Stimulated activated naive CD8-positive, alpha-beta T cell treated with anti-CD3 and anti-CD28 coated beads, Interleukin-15, amount 100 ng/mL, for 72 hours (primary cell): Measurements from ENCODE around the gene TBPL2.
"Not testable (repeated sequence)": the region's sequence is repeated elsewhere in the genome, so short reads cannot be mapped to it uniquely, and the experiment has no call there.

Experiments used
- ATAC-seq: fragments of 150-1000 bp; cut with Tn5 transposase; 2 replicates; pipeline ENCODE4 v1.10.0; 2021; ENCODE audit warnings: mild to moderate bottlenecking, moderate library complexity
- DNase-seq, 2 donors: peaks; one replicate each; pipeline ENCODE4 v3.0.0; 2021 to 2022
- H3K27ac Mint-ChIP-seq, 2 donors: one replicate each; pipeline ENCODE4 v1.8.0; 2022; ENCODE audit warnings: mild to moderate bottlenecking in 2 of 2, mixed read lengths in 2 of 2, moderate library complexity in 2 of 2
- H3K27me3 Mint-ChIP-seq: one replicate; pipeline ENCODE4 v1.8.0; 2022; ENCODE audit warnings: mixed read lengths
- H3K4me1 Mint-ChIP-seq: one replicate; pipeline ENCODE4 v1.8.0; 2022; ENCODE audit warnings: mild to moderate bottlenecking, mixed read lengths
- H3K4me3 Mint-ChIP-seq, 2 donors: one replicate each; pipeline ENCODE4 v1.8.0; 2022; ENCODE audit warnings: mild to moderate bottlenecking in 2 of 2, mixed read lengths in 2 of 2, moderate library complexity in 1 of 2
- H3K9me3 Mint-ChIP-seq, 2 donors: one replicate each; pipeline ENCODE4 v1.8.0; 2022; ENCODE audit warnings: mixed read lengths in 2 of 2

Gene TBPL2

DNA sequence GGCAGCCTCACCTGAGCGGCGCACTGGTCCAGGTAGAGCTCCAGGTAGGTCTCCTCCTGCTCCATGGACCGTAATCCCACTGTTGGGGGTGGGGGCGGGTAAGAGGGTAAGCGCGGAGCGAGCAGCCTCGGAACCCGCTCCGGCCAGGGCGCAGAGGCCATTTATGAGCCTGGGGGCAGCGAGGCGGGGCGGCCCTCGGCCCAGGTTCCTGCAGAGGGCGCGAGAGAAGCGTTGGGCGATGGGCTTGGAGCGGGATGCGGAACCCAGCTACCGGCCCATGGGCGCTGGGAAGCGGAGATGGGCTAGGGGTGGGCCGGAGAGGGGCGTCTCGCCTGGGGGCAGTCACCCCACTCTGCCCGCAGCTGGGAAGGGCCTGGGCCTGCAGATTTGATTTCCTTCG is at the start of gene TBPL2:
Gene TBPL2 (minus strand): TSS at position 232 of the 400 bp plus-strand sequence. CDS start 167 bp downstream, at position 65.
- ATAC-seq (no peak), DNase-seq (no peak)
- Mint-ChIP-seq H3K4me1 (no peaks in the 10 kb centered on the region), H3K27me3 (no peaks in the 10 kb centered on the region), H3K9me3 (no peaks in the 10 kb centered on the region), H3K27ac (peak within 1 kb of the TSS in 1 of 2 donors; percentile 48), H3K4me3 (no peak within 1 kb of the TSS)

DNA sequence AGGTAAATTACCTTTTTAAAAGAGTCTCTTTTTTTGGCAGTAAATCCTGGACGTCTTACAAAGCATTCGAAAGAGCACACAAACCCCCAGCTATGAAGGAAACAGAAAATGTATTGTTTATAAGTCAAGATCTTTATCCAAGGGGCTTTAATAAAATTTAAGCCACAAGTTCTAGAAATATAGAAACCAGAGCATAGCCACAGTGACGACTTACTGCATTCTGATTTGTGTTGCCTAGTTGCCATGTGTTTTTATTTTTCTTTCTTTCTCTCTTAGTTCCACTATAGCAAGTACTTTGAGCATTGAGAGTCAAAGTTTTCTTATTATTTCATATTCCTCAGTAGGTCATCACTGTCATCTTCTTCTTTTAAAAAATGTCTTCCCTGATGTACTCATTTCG is 47.8 kb upstream of the TBPL2 start:
- Mint-ChIP-seq H3K9me3 (peaks cover 0 to 2% of the 10 kb centered on the region in 2 donors), H3K27ac (no peak overlapping the region), H3K27me3 (no peaks in the 10 kb centered on the region), H3K4me3 (no peak overlapping the region), H3K4me1 (no peaks in the 10 kb centered on the region)
- no peak for ATAC-seq
- no peak for DNase-seq

DNA sequence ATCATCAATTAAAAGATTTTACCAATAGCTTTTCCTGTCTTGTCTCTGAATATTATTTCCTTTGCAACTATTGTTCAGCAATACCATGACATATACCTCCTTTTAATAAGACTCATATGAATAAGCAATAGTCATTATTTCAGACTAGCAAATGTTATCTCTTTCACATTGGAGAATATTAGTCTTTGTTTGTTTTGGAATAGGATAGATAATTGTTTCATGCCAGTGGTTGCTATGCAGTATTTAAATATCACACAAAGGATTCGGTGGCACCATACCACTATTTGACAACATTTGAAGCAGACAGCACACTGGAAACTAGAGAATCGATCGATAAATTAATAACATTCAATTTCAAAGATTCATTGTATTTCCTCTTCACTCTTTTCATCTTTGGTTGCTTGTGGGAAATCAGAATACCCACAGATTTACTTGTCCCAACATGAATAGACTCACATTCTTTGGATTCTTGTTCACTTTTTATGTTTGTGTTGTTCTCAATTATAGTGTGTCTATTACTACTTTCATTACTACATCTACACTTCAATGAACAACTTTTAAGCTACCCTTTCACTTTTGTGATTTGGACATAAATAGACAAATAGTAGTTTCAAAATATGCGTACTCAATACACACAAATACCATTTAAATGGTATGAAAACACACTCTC is 42.7 kb upstream of the TBPL2 start:
- H3K4me1 Mint-ChIP-seq = no peaks in the 10 kb centered on the region
- H3K4me3 Mint-ChIP-seq = no peak overlapping the region
- no peaks in the 10 kb centered on the region for H3K27me3 Mint-ChIP-seq
- DNase-seq (no peak), ATAC-seq (no peak)
- no peaks in the 10 kb centered on the region for H3K9me3 Mint-ChIP-seq
- H3K27ac Mint-ChIP-seq = no peak overlapping the region

DNA sequence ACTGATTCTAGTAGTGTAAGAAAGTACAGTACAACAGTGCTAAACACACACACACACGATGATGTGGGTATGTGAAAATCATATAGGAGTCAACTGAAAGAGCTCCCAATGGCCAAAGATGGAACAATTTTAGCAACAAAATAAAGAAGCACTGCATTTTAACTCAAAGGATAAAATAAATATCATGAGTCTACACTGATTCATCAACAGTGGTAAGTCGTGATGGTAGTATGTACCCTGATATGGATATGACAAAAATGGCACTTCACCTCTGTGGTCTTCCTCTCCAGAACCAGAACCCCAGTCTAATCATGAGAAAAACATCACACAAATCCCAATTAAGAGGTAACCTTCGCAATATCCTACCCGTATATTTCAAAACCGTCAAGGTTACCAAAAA is 41.4 kb upstream of the TBPL2 start:
- Mint-ChIP-seq H3K27ac (no peak overlapping the region), H3K9me3 (no peaks in the 10 kb centered on the region), H3K4me1 (no peaks in the 10 kb centered on the region), H3K27me3 (no peaks in the 10 kb centered on the region), H3K4me3 (no peak overlapping the region)
- no peak for DNase-seq
- ATAC-seq = no peak

DNA sequence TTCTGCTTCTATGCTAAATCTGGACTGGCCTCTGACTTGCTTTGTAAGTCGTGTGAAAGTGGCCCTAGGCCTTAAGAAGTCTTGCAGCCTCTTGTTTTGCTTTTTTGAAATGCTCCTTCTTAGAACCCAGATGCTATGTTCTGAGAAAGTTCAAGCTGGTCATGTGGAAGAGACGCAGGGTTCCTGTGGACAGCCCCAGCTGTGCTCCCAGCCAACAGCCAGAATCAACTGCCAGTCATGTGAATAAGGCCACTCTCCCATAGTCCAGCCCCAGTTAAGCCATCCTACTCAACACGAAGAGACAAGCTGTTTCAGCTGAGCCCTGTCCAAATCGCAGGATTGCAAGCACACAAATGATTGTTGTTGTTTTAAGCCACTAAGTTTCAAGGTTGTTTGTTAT is 37.3 kb upstream of the TBPL2 start:
- H3K27ac Mint-ChIP-seq = no peak overlapping the region
- no peaks in the 10 kb centered on the region for H3K4me1 Mint-ChIP-seq
- no peak overlapping the region for H3K4me3 Mint-ChIP-seq
- ATAC-seq (no peak), DNase-seq (no peak)
- no peaks in the 10 kb centered on the region for H3K27me3 Mint-ChIP-seq
- H3K9me3 Mint-ChIP-seq = no peaks in the 10 kb centered on the region

DNA sequence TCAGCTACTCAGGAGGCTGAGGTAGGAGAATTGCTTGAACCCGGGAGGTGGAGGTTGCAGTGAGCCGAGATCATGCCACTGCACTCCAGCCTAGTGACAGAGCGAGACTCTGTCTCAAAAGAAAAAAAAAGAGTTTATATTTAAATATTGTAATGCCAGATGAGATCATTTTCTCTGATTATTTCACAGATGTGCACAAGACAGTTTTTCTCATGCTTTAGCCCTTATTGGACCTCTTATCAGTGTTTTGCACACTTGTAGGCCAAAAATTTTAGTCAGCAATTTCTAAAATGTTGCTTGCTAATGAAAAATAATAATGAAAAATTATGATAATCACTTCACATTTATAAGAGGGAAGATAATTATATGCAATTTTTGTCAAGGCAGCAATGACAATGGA is 36.0 kb upstream of the TBPL2 start:
- H3K4me3 Mint-ChIP-seq, H3K27ac Mint-ChIP-seq: not testable (repeated sequence)

DNA sequence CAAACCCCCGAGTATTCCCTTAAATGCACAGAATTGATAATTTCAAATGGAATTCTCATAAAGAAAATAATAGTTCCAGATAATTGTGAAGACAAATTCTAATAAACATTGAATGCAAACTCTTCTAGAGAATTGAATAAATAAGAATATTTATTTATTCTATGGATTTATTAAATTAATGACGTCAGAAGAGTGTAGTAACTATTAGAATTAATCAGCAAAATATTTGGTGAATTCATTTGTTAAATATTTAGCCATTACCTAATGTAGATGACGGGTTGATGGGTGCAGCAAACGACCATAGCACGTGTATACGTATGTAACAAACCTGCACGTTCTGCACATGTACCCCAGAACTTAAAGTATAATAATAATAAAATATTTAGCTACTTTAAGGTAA is 33.4 kb upstream of the TBPL2 start:
- ATAC-seq = no peak
- H3K4me3 Mint-ChIP-seq = no peak overlapping the region
- peaks cover 10% of the 10 kb centered on the region for H3K27me3 Mint-ChIP-seq
- DNase-seq = no peak
- H3K9me3 Mint-ChIP-seq = no peaks in the 10 kb centered on the region
- no peaks in the 10 kb centered on the region for H3K4me1 Mint-ChIP-seq
- H3K27ac Mint-ChIP-seq = no peak overlapping the region

More for the DNA sequence above, 36.0 kb upstream of the TBPL2 start:
- DNase-seq, ATAC-seq, H3K27me3 Mint-ChIP-seq, H3K4me1 Mint-ChIP-seq, H3K9me3 Mint-ChIP-seq: not testable (repeated sequence)

DNA sequence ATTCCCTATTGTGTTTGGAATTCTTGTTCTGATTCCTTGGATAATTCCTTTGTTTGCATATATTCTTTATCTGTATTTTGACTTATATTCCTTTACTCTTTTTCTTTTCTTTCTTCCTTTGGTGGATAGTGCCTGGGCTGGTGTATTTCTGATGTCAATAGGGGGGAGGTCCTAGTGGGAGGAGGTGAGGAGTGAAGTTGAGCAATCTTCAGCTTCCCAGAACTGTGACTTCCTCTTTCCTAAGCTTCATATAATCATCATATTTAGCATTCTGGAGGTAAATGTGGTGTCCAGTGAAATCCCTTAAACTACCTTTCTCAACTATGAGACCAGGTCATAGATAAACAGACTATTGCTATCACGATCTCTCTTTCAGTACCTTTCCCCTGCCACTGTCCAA is 29.6 kb upstream of the TBPL2 start:
- no peak for ATAC-seq
- Mint-ChIP-seq H3K4me1 (no peaks in the 10 kb centered on the region), H3K27ac (peak overlapping the region in 1 of 2 donors; percentile 78), H3K27me3 (peaks cover 10% of the 10 kb centered on the region), H3K4me3 (no peak overlapping the region), H3K9me3 (no peaks in the 10 kb centered on the region)
- no peak for DNase-seq

DNA sequence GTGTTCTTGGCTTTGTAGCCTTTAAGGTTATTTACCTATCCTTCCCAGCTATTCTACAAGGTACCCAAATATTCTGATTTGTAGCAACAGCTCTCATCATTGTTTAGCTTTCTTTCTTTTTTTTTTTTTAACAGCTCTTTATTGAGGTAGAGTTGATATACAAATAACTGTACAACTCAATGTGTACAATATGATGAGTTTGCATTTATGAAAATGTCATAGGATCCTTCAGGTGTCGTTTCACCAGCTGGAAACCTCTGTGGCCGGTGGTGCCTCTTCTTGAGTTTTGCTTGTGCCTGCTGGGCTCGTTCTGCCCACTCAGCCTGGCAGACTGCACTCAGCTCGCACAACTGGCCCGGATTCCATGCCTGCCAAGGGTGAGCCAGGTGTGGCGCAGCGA is 26.9 kb upstream of the TBPL2 start:
- H3K9me3 Mint-ChIP-seq = no peaks in the 10 kb centered on the region
- peaks cover 10% of the 10 kb centered on the region for H3K27me3 Mint-ChIP-seq
- DNase-seq (no peak), ATAC-seq (no peak)
- H3K27ac Mint-ChIP-seq = no peak overlapping the region
- no peak overlapping the region for H3K4me3 Mint-ChIP-seq
- peaks cover 6% of the 10 kb centered on the region for H3K4me1 Mint-ChIP-seq

DNA sequence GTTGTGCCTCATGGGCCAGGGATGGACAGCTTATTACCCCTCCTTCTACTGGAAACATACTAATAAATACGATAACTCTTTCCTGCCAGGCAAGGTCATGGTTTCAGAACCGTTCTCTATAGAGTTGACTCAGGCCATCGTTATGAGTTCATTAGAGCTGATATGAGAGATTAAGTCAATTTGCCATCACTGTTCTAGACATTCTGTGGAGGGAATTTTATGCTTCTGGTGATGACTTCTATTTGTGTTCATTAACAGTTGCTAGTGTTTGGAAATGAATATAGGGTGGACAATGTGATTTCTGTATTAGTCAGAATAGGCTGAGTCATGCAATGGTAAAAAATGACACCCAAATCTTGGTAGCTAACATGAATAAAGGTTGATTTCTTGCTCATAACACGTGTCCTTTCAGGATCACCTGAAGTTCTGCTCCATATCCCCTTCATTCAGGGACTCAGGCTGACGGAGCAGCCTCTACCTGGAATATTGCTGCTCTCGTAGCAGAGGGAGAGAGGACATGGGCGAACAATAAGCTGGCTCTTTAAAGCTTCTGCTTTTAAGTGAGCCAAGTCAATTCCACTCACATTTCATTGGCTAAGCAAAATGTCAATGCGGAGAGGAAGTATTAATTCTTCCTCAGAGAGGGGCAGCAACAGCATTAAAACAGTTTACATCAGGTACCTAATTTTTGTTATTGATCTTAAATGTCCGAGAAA is 18.5 kb upstream of the TBPL2 start:
- Mint-ChIP-seq H3K4me3 (no peak overlapping the region), H3K27ac (no peak overlapping the region), H3K27me3 (no peaks in the 10 kb centered on the region), H3K4me1 (peaks cover 6% of the 10 kb centered on the region), H3K9me3 (no peaks in the 10 kb centered on the region)
- no peak for DNase-seq
- ATAC-seq = peak; percentile 82

DNA sequence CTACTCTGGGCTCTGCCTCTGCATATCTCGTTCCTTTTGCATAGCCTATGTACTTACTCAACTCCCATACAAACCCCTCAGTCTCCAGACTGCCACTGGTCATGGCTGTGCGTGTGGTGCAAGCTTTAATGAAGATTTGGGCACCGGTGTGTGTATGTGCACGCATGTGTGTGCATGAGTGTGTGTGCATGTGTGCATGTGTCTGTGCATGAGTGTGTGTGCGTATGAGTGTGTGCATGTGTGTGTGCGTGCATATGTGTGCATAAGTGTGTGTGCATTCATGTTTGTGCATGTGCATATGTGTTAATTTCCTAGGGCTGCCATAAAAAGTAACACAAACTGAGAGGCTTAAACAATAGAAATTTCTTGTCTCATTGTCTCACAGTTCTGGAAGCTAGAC is 17.1 kb upstream of the TBPL2 start:
- H3K4me3 Mint-ChIP-seq = no peak overlapping the region
- H3K27me3 Mint-ChIP-seq = no peaks in the 10 kb centered on the region
- H3K9me3 Mint-ChIP-seq = no peaks in the 10 kb centered on the region
- H3K4me1 Mint-ChIP-seq = no peaks in the 10 kb centered on the region
- ATAC-seq (no peak), DNase-seq (no peak)
- H3K27ac Mint-ChIP-seq = no peak overlapping the region

DNA sequence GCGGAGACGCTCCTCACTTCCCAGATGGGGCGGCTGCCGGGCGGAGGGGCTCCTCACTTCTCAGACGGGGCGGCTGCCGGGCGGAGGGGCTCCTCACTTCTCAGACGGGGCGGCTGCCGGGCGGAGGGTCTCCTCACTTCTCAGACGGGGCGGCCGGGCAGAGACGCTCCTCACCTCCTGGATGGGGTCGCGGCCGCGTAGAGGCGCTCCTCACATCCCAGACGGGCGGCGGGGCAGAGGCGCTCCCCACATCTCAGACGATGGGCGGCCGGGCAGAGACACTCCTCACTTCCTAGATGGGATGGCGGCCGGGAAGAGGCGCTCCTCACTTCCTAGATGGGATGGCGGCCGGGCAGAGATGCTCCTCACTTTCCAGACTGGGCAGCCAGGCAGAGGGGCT is 16.0 kb upstream of the TBPL2 start:
- H3K4me3 Mint-ChIP-seq, DNase-seq, H3K27me3 Mint-ChIP-seq, H3K27ac Mint-ChIP-seq, ATAC-seq, H3K9me3 Mint-ChIP-seq, H3K4me1 Mint-ChIP-seq: not testable (repeated sequence)

DNA sequence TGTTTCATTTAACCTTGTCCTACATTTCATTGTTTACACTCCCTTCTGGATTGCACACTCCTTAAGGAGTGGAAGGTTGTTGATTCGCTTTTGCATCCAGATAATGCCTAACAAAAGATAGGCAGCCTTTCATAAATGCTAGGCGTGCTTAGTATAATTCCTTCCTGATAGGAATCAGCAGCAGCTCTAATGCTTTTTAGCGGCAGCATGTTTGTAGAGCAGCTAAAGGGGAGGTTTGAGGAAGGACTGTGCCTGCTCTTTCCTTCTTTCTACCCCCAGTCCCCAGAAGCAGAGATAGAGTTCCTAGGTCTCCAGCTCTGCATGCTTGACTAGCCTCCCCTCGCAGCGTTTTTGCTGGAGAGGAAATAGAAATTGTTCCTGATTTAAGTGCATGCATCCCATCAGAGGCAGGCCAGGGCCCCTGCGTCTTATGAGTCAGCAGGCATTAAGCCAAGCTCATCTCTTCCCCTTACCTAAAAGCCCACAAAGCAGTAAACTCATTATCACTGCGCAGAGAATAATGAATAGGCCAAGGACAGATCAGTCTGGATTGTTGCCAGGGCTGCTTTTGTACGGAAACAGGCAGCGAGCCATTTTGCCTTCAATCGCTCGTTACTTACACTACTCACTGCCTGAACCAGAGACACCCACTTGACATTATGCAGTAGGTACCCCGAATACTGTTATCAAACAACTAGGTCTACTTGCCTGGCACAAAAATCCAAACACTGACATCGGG is 14.0 kb upstream of the TBPL2 start:
- no peak for DNase-seq
- H3K27me3 Mint-ChIP-seq = no peaks in the 10 kb centered on the region
- no peak overlapping the region for H3K4me3 Mint-ChIP-seq
- no peak for ATAC-seq
- H3K4me1 Mint-ChIP-seq = no peaks in the 10 kb centered on the region
- no peaks in the 10 kb centered on the region for H3K9me3 Mint-ChIP-seq
- no peak overlapping the region for H3K27ac Mint-ChIP-seq

DNA sequence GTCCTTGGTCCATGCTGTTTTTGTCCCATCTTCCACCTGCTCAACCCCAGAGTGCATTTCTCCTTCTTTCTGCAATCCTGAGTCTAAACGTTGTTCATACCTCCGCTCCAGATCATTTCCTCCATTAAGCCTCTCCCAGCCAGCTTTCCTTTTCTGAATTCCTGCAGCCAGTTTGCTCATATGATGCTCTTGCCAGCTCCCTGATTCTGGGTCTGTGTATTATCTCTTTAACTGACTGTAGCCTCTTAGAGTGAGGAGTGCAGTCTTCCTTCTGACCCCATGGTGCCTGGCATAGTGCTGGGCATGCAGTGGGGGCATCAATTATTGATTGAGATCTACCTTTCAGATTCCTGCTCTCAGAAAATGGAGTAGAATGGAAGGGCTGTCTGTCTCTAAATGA is 11.5 kb upstream of the TBPL2 start:
- ATAC-seq = no peak
- DNase-seq = no peak
- no peaks in the 10 kb centered on the region for H3K9me3 Mint-ChIP-seq
- peaks cover 5% of the 10 kb centered on the region for H3K4me1 Mint-ChIP-seq
- peak overlapping the region in 1 of 2 donors; percentile 8 for H3K27ac Mint-ChIP-seq
- no peak overlapping the region for H3K4me3 Mint-ChIP-seq
- H3K27me3 Mint-ChIP-seq = no peaks in the 10 kb centered on the region

DNA sequence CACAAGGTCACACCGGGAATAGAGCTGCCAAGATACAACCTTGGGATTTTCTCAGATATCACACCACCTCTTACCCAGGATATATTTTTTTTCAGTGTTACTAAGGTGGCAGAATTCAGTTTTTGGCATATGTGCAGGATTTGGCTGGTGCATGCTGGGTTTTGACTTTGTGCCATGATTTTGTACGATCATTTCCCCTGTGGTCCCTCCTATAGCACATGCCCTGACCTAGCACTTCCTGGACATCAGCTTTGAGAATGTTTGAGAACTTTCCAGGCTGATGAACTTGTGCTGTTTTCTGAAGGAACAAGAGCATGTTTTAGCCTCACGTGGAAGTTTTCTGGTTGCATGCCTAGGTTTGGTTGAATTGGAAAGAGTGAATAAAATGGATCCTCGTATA is 11.0 kb upstream of the TBPL2 start:
- DNase-seq = no peak
- Mint-ChIP-seq H3K4me3 (no peak overlapping the region), H3K9me3 (no peaks in the 10 kb centered on the region), H3K27ac (no peak overlapping the region), H3K4me1 (peaks cover 5% of the 10 kb centered on the region), H3K27me3 (no peaks in the 10 kb centered on the region)
- no peak for ATAC-seq

DNA sequence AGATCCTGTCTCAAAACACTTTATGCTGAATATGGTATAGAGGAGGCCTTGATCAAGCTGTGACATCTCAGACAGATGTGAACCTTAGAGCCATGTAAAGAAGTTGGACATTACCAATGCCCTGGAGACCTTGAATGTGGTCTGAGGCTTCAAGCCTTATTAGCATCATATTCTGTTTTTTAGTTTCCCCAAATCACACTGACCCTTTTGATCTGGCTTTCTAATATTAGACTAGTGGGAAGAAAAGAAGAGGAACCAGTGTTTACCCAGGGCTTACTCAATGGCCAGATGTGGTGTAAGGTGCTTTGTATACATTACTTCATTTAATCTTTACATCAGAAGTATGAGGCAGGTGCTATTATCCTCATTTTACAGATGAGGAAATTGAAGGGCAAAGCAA is 10.6 kb upstream of the TBPL2 start:
- ATAC-seq (no peak), DNase-seq (no peak)
- Mint-ChIP-seq H3K9me3 (no peaks in the 10 kb centered on the region), H3K4me1 (peaks cover 5% of the 10 kb centered on the region), H3K4me3 (no peak overlapping the region), H3K27me3 (no peaks in the 10 kb centered on the region), H3K27ac (no peak overlapping the region)
